GM18526 (cell line): ENCODE data around the gene SSBP2.

Experiments
- POLR2A ChIP-seq: IDR thresholded peaks from 3 replicates; pipeline ENCODE4 v1.6.1; 2011; ENCODE audit not compliant: insufficient read length; ENCODE audit errors: extremely low read depth

SSBP2 gene

DNA sequence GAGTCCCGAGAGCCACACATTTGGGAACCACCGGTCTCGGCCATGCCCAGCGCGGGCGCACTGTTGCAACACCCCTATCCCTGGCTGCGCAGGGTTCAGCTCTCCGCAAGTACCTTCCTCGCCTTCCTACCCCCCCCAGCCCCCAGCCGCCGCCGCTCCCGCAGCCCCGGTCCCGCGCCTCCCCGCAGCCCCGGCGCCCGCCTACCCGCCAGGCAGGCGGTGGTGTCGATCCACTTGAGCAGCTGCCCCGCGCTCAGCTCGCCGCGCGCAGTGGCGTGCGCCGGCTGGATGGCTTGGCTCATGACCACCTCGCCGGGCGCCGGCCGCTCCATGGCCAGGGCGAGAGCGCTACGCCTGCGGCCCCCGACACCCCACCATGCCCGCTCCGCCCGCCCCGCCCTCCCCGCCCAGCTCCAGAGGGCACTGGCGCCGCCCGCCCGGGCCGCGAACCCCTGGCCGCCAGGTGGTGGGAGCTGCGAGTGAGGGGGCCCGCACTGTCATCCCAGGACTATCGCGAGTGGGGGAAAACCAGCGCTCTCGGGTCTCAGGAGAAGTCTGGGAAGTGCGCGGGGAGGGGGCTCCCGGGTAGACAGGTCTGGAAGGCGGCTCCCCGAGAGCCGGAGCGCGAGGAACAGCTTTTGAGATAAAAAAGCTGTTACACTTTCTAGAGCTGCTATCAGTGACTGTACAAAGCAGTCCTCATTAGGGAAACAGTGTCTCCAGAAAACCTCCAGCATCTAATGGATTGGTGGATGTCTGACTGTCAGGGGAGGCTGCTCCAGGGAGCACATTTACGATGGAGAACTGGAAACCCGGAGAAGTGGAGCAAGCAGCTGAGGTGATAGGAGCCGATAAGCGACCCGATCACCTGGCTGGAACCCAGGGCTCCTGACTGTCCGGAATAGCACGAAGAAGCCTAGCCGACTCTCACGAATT lies 356.8 kb downstream of the SSBP2 start, which contains the start of gene ACOT12:
Gene ACOT12, minus strand, starts transcription at position 352 of the 936 bp plus-strand sequence. Its CDS starts 20 bp downstream, at position 332.
- no peak for TF ChIP-seq POLR2A

DNA sequence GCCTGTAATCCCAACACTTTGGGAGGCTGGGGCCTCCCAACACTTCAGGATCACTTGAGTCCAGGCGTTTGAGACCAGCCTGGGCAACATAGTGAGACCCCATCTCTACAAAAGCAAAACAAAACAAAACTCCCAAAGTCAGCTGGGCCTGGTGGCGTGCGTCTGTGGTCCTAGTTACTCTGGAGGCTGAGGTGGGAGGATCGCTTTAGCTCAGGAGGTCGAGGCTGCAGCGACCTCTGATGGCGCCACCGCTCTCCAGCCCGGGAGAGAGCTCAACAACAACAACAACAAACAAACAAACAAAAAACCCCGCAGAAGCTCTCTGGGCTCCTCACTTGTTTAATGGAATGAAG lies 357.5 kb downstream of the SSBP2 start:
- TF ChIP-seq POLR2A: no peak

DNA sequence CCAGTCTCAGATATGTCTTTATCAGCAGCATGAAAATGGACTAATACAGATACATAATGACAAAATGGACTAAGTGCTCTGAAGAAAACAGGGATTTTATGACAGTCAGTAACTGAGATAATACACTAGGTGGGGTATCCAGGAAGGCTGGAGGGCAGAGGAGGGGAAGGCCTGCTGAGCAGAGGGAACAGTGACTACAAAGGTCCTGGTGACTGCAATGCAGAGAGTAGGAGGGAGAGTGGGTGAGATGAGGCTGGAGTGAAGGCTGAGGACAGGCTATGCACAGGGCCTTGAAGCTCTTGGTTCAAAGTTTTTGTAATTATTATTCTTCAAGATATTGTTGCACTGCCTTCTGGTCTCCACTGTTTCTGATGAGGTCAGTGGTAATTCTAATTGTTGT lies 361.9 kb downstream of the SSBP2 start:
- TF ChIP-seq POLR2A: no peak

DNA sequence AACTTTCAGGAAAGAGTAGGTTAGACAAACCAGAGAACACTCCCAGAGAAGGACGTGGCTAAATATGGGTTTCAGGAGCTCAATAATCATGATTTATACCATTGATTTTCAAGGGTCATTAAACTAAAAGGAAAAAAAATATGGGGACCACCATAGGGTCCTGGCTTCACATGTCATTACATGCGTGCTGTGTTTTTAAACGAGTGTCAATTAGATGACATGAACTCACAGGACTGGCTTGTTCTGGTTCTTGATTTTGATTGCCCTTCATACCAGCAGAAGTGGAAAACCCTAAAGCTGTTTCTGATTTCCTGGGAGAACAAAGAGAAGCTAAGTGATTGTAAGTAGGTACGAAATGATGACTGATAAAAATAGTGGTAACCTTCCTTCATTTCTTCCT lies 362.7 kb downstream of the SSBP2 start:
- TF ChIP-seq POLR2A: no peak

DNA sequence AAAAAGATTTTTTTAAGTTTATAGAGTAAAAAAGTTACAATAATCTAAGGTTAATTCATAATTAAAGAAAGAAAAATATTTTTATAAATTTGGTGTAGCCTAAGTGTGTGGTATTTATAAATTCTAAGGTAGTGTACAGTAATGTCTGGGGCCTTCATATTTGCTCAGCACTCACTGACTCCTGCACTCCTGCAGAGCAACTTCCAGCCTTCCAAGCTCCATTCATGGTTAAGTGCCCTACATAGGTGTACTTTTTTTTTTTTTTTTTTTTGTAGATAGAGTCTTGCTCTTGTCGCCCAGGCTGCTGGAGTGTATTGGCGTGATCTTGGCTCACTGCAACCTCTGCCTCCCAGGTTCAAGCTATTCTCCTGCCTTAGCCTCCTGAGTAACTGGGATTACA lies 367.0 kb downstream of the SSBP2 start:
- no peak for TF ChIP-seq POLR2A

DNA sequence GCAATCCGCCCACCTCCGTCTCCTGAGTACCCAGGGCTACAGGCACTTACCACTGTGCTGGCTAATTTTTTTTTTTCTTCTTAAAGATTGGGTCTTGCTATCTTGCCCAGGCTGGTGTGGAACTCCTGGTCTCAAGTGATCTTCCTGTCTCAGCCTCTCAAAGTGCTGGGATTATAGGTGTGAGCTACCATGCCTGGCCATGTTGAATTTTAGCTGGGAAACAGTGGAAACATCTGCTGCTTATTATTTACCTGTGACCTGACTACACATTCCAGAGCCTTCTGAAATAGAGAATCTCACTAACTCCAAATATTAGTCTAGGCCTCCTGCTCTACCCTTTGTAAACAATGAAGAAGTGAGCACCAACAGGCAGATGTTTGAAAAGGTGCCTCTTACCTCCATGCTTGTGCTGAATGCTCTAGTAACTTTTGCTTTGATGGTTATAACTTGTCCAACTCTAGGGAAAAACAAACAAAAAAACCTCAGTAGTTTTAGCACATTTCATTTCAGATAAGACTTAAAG lies 379.5 kb downstream of the SSBP2 start:
- TF ChIP-seq POLR2A: no peak

DNA sequence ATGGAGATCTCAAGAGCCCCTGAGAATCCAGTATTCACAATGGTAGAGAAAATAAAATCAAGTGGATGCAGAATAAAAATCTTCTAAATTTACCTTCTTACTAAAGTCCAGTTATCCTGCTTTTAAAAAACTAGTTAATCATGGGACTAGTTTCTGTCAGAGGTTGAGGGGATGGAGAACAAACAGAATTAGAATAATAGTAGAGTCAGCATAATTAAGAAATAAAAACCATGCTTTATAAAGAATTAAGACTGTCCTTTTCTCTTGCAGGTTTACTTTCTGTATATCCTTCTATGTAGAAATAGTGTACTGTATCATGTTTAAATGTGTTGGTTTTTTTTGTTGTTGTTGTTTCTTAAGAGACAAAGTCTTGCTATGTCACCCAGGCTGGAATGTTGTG lies 380.0 kb downstream of the SSBP2 start:
- no peak for TF ChIP-seq POLR2A

DNA sequence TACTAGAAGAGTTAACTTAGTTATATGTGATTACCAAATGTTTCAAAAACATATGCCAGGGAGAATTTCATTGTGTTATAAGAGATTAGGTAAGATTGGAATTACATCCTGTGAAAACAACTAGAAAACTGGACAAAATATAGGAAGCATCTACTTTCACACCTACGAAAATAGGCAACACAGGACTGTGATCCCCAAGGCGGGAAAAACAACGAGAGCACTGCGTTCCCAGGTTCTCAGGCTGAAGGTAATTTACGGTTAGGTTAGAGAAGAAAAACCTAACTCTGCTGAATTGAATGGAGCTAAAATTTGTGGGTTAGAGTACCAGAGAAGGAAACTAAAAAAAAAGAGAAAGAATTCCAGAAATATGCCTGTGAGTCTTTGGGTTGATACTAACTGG lies 385.4 kb downstream of the SSBP2 start:
- TF ChIP-seq POLR2A: no peak

DNA sequence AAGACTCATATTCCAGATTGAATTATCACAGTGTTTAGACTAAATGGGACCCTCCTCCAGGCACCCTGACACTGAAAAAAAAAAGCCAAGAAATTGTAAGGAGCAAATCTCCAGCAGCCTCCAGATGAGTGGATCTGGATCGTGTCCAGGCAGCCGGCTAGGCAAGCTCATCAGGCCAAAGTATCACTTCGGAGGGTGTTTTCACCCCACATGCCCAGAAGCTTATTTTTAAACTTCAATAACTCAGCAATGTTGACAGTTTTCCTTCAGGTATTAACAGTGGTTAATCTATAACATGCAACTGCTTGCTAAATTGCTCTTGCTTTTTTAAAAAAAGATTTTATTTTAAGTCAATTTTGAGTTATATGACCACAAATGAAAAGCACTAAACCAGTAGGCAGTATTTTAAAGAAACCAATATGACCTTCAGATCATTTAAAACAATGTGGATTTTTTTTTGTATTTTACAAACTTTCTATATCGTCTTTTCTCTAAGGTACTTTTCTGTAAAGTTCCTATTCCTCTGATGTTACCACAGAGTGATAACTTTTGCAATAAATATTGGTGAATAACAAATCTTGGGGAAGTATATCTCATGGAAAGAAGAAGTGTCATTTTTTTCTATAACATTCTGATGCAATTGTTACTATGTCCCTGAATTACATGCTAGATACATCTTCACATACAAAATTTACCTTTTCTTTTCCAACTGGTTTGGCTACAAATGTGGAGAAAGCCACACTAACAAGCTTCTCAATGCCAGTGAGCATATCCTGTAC lies 387.6 kb downstream of the SSBP2 start:
- no peak for TF ChIP-seq POLR2A
